ENCODE data around the gene BIN1. TPM values are rescaled to one million over a fixed set of nuclear protein-coding genes. Genes with fewer than 3 reads are reported as not detected.

The BIN1 gene
- total RNA-seq, 2 experiments from 2014 or later: 130 to 131 TPM

- peaks cover 16% of the 10 kb centered on the region for H3K4me1 Mint-ChIP-seq
- H3K27me3 Mint-ChIP-seq: no peaks in the 10 kb centered on the region
- POLR2A ChIA-PET: no interaction called here
Observed at GRCh38 chr2:127060264-127060945, 46.5 kb downstream of the BIN1 start.

GRCh38 chr2:127059559-127059958, 47.4 kb downstream of the BIN1 start:
- Mint-ChIP-seq H3K27me3 (no peaks in the 10 kb centered on the region), H3K9me3 (no peaks in the 10 kb centered on the region), H3K36me3 (ENCODE audit: low read depth) (peaks cover 29% of the 10 kb centered on the region), H3K4me3 (no peak overlapping the region), H3K27ac (no peak overlapping the region), H3K4me1 (peaks cover 8% of the 10 kb centered on the region)
- CTCF ChIA-PET: no interaction called here
- no peak for DNase-seq
- POLR2A ChIA-PET: no interaction called here

More at GRCh38 chr2:127060264-127060945, 46.5 kb downstream of the BIN1 start:
- Mint-ChIP-seq H3K9me3 (no peaks in the 10 kb centered on the region), H3K4me3 (no peak overlapping the region), H3K36me3 (ENCODE audit: low read depth) (peaks cover 29% of the 10 kb centered on the region), H3K27ac (no peak overlapping the region)
- CTCF ChIA-PET: no interaction called here
- no peak for DNase-seq

DNA sequence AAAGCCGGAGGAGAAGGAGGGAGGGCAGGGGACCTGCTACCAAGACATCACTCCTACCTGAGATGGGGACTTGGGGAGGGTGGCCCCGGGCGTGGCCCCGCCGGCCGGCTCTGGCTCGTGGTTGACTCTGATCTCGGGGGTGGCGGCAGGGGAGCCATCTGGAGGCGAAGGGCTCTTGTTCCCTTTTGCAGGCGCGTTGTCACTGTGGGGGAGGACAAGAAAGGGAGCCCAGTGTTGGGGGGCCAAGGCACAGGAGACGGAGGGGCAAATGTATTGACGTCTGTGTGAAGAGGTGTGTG, 48.1 kb downstream of the BIN1 start:
- Mint-ChIP-seq H3K4me3 (no peak overlapping the region), H3K27ac (no peak overlapping the region), H3K27me3 (no peaks in the 10 kb centered on the region), H3K4me1 (peaks cover 2% of the 10 kb centered on the region), H3K36me3 (ENCODE audit: low read depth) (peaks cover 25% of the 10 kb centered on the region), H3K9me3 (no peaks in the 10 kb centered on the region)
- ChIA-PET POLR2A (no interaction called here), CTCF (no interaction called here)
- DNase-seq: no peak

DNA sequence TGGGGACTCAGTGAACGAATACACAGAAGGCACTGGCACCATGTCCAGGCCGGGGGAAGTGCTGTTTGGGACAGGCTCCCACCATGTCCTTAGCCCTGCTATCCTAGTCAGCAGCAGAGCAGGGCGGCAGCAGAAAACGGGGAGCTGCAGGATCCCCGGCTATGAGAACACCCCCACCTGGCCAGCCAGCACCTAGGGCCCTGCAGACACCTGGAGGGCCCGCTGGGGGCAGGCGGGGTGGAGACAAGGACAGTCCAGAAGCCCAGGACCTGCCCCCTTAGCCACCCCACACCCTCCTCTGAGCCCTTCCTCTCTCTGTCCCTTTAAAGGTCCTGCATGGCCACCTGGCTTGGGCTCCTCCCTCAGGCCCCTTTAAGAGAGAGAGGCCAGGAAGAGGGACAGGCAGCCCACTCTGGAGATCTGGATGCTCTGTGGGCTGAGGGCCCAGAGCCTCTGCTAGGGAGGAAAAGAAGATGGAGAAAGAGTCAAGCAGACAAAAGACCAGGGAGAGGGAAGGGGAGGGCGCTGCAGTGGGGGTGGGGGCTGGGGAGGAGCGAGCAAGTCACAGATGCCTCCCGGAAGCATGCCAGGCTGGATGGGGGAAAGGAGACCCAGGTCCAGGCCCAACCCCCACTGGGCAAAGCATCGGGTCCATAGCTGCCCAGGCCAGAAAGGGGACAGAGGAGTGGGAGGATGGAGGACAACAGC, 48.6 kb downstream of the BIN1 start:
- H3K27me3 Mint-ChIP-seq: no peaks in the 10 kb centered on the region
- CTCF ChIA-PET: no interaction called here
- no peaks in the 10 kb centered on the region for H3K9me3 Mint-ChIP-seq
- DNase-seq: no peak
- POLR2A ChIA-PET: no interaction called here
- peaks cover 2% of the 10 kb centered on the region for H3K4me1 Mint-ChIP-seq
- no peak overlapping the region for H3K4me3 Mint-ChIP-seq
- H3K27ac Mint-ChIP-seq: no peak overlapping the region
- H3K36me3 Mint-ChIP-seq (ENCODE audit: low read depth): peaks cover 24% of the 10 kb centered on the region

- no peak overlapping the region for H3K27ac Mint-ChIP-seq
- peaks cover 17% of the 10 kb centered on the region for H3K36me3 Mint-ChIP-seq (ENCODE audit: low read depth)
- ChIA-PET CTCF (no interaction called here), POLR2A (no interaction called here)
- DNase-seq: no peak
- no peaks in the 10 kb centered on the region for H3K27me3 Mint-ChIP-seq
- no peaks in the 10 kb centered on the region for H3K9me3 Mint-ChIP-seq
- no peak overlapping the region for H3K4me3 Mint-ChIP-seq
- no peaks in the 10 kb centered on the region for H3K4me1 Mint-ChIP-seq
Observed at GRCh38 chr2:127057371-127058245, 49.3 kb downstream of the BIN1 start.

DNA sequence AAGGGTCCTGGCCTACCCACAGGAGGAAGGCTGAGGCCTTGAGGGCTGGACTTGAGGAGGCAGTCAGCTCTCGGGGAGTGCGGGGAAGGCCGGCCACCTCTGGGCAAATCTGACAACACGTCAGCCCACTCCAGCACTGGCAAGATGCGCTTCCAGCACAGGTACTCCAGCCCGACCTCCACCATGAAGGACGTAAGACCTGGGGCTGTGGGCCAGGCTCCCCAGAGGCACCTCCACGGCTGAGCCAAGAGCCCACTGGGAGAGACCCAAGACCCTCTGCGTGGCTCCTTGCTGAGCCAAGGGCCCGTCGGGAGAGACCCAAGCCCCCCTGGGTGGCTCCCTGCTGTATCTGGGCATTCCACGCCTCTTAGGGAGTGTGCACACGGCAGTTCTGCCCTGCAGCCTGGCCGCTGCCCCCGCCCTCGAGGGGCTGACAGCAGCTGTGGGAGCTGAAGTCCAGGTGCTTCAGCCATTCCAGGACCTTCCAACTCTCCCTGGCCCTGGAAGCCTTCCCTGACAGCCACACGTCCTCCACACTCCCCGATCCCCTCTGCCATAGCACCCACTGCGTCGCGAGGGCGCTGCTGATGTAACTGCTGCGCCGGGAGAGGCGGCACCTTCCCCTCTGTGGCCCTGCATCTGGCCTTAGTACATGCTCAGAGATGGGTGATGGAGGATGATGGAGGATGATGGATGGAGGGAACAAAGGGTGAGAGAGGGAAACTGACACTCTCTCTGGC, 50.2 kb downstream of the BIN1 start:
- H3K27me3 Mint-ChIP-seq: no peaks in the 10 kb centered on the region
- no peaks in the 10 kb centered on the region for H3K4me1 Mint-ChIP-seq
- ChIA-PET CTCF (no interaction called here), POLR2A (no interaction called here)
- no peaks in the 10 kb centered on the region for H3K9me3 Mint-ChIP-seq
- DNase-seq: no peak
- H3K4me3 Mint-ChIP-seq: no peak overlapping the region
- H3K36me3 Mint-ChIP-seq (ENCODE audit: low read depth): peaks cover 13% of the 10 kb centered on the region
- H3K27ac Mint-ChIP-seq: no peak overlapping the region

DNA sequence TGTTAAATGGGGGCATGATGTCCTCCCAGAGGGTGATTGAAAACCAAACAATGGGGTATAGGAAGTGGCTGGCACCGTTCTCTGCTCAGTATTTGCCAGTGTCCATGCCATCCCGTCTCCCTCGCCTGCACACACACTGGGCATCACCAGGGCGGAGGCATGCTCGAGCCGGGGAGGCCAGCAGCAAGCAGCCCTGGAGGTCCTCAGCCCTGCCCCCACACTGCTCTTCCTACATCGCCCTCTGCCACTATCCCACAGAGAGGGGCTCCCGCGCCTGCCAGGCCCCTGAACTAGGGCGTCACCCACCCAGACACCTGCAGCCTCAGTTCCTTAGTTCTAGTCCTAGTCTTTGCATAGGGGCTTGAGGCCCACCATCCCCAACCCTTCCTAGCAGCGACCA, 50.9 kb downstream of the BIN1 start:
- no peak for DNase-seq
- CTCF ChIA-PET: no interaction called here
- Mint-ChIP-seq H3K27me3 (no peaks in the 10 kb centered on the region), H3K9me3 (no peaks in the 10 kb centered on the region), H3K4me1 (no peaks in the 10 kb centered on the region), H3K4me3 (no peak overlapping the region), H3K27ac (no peak overlapping the region), H3K36me3 (ENCODE audit: low read depth) (peaks cover 7% of the 10 kb centered on the region)
- POLR2A ChIA-PET: no interaction called here

DNA sequence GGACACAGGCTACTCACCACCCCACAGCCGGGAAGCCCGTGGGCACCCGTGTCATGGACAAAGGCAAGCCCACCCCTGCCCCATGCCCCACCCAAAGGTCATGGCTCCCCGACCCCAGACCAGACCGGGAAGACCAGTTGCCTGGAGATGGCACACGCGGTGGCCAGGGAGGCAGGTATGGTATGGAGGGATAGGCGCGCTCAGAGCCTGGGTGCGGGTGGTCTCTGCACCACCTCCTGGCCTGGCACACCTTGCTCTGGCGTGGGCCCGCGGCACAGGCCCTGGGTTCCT, 51.2 kb downstream of the BIN1 start:
- peaks cover 7% of the 10 kb centered on the region for H3K36me3 Mint-ChIP-seq (ENCODE audit: low read depth)
- CTCF ChIA-PET: no interaction called here
- H3K9me3 Mint-ChIP-seq: no peaks in the 10 kb centered on the region
- DNase-seq: no peak
- no peak overlapping the region for H3K27ac Mint-ChIP-seq
- no peak overlapping the region for H3K4me3 Mint-ChIP-seq
- H3K27me3 Mint-ChIP-seq: no peaks in the 10 kb centered on the region
- POLR2A ChIA-PET: no interaction called here
- H3K4me1 Mint-ChIP-seq: no peaks in the 10 kb centered on the region

DNA sequence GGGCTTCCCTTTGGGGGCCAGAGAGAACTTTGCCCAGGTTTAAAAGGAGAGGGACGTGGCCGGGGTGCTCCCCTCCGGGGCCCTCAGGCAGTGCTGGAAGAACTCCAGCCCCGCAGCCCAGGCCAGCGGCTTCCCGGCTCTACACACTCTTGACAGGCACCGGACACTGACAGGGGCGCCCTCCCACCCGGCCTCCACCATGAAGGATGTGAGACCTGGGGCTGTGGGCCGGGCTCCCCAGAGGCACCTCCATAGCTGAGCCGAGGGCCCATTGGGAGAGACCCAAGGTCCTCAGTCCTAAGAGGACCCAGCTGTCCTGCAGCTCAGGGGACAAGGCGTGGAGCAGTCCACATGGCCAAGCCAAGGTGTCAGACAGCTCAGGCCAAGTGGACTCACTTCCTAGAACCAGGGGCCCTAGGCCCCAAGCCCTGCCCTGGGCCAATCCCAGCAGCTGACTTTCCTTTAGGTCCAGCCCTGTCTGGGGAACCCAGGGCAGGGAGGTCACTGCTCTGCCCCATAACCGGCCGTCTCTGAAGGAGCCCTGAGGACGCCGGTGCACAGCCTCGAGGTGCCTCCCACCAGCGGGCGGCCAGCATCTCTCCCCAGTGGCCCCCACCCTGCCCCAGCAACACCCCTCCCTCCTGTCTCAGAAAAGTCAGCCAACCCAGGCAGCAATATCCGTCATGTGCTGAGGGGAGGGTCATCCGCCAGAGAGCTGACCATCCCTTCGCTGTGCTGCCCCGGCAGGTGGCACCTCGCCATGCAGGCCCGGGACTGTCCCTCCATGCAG, 51.8 kb downstream of the BIN1 start:
- Mint-ChIP-seq H3K4me3 (no peak overlapping the region), H3K4me1 (no peaks in the 10 kb centered on the region), H3K27me3 (no peaks in the 10 kb centered on the region), H3K36me3 (ENCODE audit: low read depth) (peaks cover 7% of the 10 kb centered on the region), H3K9me3 (no peaks in the 10 kb centered on the region), H3K27ac (no peak overlapping the region)
- POLR2A ChIA-PET: no interaction called here
- DNase-seq: no peak
- CTCF ChIA-PET: no interaction called here

GRCh38 chr2:127054604-127054930, 52.4 kb downstream of the BIN1 start:
- DNase-seq: no peak
- Mint-ChIP-seq H3K9me3 (no peaks in the 10 kb centered on the region), H3K27me3 (no peaks in the 10 kb centered on the region), H3K4me1 (peaks cover 2% of the 10 kb centered on the region), H3K4me3 (no peak overlapping the region), H3K27ac (no peak overlapping the region), H3K36me3 (ENCODE audit: low read depth) (peaks cover 7% of the 10 kb centered on the region)
- ChIA-PET CTCF (no interaction called here), POLR2A (interaction anchor here (0.8 kb wide), 1 partner anchor 27 kb away, joined by 3 read pairs; no protein-coding TSS in a partner anchor)

DNA sequence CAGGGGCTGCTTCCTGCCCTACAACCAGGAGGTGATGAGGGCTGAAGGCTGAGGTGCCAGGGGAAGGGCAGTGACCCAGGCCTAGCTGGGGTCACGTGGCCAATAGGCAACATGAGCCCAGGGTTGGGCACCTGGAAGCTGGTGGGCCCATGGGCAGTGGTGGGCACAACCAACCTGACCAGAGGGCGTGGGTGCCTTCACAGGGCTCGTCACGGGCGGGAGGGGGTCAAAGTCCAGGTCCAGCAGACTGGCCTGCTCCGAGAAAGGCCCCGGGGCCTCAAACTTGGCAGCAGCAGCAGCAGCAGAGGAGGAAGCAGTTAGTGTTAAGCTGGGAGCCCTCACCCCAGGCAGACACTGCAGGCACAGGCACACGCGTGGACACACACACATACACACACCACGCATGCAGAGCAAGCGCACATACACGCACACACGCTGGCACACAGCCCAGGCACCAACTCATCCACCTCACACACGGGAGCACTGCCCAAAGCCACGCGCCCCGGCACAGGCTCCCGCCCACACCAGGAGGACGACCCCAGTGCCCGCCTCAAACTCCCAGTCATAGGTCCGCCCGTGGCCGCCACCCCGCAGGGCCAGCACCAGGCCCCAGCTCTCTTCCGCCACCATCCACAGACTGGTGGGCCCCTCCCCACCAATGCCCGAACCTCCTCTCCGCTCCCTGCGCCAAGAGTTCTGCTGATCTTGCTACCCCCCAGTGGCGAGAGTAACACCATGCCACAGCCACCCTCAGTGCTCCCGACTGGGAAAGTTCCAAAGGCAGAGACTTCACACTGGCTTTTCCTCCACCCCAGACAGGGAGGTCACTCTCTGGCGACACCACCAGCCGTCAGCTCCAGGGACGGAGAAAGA, 53.0 kb downstream of the BIN1 start:
- Mint-ChIP-seq H3K27ac (no peak overlapping the region), H3K36me3 (ENCODE audit: low read depth) (peaks cover 9% of the 10 kb centered on the region), H3K4me3 (no peak overlapping the region), H3K4me1 (peaks cover 2% of the 10 kb centered on the region), H3K9me3 (no peaks in the 10 kb centered on the region), H3K27me3 (no peaks in the 10 kb centered on the region)
- ChIA-PET CTCF (interaction anchor here (0.6 to 0.9 kb wide), 2 partner anchors 10 to 82 kb away, joined by 3 to 4 read pairs; no protein-coding TSS in a partner anchor), POLR2A (interaction anchor here (0.8 to 1.0 kb wide), 2 partner anchors 26 to 27 kb away, joined by 3 to 4 read pairs; no protein-coding TSS in a partner anchor)
- DNase-seq: no peak

Measured in activated CD4-positive, alpha-beta memory T cell treated with anti-CD3 and anti-CD28 coated beads, Interleukin-2, amount 10 ng/mL, durations not matched to agents 7 days and 5 days (primary cell).